GM19324 (cell line): Measurements from ENCODE around the gene PFKL.

ENCODE experiments used
- ATAC-seq: cut with Tn5 transposase; IDR thresholded peaks from one replicate; pipeline ENCODE4 v1.9.1; 2021; ENCODE audit warnings: mild to moderate bottlenecking, moderate library complexity; ENCODE audit not compliant: unreplicated experiment, low FRiP score

Gene PFKL

DNA sequence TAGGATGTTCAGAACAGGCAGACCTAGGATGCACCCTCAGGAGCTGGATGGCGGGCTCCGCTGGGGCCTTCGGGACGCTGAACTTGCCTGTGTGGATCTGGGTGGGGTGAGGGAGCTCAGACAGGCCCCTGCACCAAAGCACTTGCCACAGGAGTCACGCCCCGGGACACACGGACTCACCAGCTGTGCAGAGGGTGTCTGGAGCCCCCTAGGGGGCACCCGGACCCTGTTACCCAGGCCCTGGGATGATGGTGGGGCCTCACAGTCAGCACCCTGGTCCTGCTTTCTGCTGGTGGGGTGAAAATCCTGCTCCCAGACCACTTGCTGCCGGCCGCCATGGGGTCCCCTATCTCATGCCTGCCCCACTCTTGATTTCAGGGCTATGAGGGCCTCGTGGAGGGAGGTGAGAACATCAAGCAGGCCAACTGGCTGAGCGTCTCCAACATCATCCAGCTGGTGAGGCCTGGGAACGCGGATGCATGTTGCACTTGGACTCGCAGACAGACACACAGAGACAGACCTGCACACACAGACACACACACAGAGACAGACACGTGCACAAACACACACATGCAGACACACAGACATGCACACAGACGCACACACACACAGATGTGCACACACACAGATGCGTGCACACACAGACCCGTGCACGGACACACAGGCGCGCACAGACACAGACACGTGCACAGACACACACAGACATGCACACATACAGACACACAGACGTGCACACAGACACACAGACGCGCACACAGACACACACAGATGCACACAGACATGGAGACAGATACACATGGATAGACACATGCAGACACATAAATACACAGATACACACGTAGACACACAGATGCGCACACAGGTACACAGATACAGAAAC, 11.0 kb downstream of the PFKL start:
- no peak for ATAC-seq

DNA sequence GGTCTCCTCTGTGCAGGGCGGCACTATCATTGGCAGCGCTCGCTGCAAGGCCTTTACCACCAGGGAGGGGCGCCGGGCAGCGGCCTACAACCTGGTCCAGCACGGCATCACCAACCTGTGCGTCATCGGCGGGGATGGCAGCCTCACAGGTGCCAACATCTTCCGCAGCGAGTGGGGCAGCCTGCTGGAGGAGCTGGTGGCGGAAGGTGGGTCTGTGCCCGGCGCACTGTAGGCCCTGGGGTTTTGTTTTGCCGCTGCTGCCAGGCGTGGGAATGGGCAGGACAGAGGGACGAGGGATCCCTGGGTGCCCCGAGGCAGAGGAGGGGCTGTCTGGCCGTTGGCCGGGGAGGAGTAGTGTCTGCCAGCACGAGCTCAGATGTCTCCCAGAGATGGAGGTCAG, 12.2 kb downstream of the PFKL start:
- no peak for ATAC-seq

DNA sequence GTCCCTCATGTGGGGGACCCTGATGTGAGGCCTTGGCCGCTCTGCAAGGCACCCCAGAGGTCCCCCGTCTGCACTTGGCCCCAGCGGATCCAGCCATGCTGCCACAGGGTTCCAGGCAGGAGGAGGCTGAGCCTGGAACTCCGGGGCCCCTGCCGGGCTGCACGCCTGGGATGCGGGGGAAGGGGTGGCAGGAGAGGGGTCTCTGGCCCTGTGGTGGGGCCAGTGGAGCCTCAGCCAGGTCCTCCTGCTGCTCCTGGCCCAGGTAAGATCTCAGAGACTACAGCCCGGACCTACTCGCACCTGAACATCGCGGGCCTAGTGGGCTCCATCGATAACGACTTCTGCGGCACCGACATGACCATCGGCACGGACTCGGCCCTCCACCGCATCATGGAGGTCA, 12.9 kb downstream of the PFKL start:
- no peak for ATAC-seq

DNA sequence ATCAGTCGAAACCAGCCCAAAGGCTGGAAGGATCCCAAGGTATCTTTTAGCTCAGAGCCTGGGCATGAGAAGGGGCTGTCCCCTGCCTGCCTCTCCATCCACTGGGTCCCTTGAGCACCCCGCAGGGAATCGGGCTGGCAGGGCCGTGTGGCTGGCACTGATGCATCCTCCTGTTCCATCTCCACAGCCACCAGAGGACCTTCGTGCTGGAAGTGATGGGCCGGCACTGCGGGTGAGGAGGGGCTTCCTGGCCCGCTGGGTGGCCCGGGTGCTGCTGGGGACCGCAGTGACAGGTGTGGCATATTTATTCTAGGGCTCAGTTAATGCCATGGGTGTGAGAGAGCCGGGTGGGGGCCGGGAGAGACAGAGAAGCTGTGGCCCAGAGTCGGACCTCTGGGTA, 13.6 kb downstream of the PFKL start:
- ATAC-seq: no peak

DNA sequence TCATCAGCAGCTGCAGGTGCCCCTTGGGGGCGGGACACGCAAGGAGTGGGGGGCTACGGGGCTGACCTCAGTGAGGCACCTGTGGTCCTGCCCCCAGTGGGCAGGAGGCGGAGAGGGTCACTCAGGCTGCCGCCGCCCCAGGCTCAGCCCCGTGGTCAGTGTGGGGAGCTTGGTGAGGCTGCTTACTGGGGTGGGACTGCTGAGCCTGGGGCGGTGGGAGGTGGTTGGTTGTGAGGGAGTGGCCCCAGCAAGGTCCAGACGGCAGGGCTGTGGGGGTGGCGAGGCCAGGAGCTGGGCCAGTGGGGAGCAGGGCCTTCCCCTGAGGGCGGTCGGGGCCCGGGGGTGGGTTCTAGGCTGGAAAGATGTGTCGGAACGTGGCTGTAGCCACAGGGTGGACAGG, 14.3 kb downstream of the PFKL start:
- no peak for ATAC-seq

DNA sequence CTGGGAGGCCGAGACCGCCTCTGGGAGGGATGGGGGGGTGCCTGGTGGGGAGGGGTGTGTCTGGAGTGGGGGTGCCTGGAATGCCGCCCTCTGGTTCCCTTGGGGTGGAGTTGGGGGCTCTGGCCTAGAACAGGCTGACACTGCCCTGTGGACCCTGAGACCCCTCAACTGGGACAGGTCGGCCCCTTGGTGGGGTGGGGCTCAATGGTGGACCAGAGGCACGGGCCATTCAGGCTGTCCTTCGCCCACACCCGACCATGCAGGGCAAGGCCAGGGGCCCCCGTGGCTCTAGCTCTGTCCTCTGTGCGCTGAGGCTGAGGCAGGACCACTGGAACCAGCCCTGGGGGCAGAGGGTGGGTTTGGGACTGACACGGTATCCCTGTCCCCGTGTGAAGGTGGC, 14.7 kb downstream of the PFKL start:
- no peak for ATAC-seq

DNA sequence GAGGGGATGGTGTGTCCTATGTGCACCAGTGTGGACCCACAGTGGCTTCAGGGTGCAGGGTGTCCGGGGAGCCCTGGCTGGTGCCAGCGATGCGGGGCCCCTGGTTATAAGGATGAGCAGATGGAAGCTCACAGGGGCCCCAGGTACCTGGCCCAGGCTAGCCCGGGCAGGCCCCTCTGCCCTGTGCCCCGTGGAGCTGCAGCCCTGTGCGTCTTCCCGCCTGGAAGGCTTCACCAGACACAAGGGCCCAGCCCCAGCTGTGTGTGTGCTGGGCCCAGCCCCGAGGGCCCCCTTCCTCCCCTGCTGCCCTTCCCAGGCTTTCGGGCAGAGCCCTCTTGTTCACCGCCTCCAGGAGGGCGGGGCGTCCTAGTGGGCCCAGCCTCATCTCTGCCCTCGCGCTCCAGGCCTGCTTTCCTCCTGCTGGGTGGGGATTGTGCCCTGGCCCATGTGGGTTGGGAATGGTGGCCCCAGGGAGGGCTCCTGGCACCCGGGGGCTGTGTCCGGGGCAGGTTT, 15.9 kb downstream of the PFKL start:
- ATAC-seq: no peak

DNA sequence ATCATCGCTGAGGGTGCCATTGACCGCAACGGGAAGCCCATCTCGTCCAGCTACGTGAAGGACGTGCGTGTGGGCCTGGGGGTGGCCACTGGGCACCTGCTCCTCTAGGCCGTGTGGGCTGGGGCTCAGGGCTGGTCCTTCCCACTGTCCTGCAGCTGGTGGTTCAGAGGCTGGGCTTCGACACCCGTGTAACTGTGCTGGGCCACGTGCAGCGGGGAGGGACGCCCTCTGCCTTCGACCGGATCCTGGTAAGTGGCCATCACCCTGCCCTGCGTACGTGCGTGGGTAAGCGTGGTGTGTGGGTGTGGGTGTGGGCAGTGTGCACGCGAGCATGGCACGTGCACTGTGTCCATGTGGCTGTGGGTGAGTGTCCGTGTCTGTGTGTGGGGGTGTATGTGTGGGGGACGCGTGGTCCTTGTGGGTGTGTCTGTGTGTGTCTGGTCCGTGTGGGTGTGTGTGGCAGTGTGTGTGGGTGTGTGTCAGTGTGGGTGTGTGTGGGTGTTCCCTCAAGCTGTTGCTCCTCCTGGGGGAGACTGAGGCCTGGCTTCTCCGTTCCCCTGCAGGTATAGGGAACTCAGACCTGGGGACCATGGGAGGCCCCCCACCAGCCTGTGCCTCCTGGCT, 16.5 kb downstream of the PFKL start:
- no peak for ATAC-seq

DNA sequence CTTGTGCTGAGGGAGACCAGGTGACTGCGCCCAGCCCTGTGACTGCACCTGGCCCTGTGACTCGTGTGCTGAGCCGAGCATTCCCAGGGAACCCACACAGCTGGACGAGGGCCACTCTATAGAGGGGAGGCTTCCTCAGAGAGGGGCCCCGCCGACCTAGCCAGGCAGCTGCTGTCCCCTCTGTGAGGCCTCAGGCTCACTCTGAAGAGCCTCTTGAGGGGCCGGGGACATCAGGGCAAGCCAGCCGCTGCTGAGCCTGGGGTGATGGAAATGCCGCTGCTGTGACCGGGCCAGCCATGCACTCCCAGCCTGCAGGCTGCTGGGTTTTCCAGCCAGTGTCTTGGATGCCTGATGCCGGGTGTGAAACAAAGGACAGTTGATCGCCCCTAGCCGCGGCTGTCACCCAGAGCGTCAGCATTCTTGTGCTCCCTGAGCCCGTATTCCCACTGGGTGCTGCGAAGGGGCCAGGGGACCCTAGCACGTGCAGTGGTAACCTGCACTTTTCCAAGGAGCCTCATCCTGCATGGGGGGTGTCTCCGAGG, 17.5 kb downstream of the PFKL start:
- ATAC-seq: no peak

DNA sequence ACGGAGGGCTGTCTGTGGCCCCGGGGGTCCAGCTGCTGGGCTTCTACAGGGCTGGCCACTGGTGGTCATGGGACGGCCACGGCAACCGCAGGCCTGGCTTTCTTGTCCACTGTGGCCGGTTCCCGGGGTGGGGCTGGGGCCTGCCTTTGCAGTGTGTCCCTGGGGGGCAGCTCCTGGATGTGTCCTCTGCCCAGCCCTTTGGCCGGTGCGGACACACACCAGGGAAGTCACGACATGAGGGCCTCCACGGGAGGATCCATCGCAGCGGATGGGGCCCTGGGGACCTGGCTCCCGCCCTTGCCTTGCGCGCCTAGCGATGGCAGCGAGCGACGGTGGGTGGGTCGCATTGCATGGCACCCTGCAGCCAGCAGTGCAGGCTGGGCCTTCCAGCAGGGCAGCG, 18.0 kb downstream of the PFKL start:
- ATAC-seq: no peak

DNA sequence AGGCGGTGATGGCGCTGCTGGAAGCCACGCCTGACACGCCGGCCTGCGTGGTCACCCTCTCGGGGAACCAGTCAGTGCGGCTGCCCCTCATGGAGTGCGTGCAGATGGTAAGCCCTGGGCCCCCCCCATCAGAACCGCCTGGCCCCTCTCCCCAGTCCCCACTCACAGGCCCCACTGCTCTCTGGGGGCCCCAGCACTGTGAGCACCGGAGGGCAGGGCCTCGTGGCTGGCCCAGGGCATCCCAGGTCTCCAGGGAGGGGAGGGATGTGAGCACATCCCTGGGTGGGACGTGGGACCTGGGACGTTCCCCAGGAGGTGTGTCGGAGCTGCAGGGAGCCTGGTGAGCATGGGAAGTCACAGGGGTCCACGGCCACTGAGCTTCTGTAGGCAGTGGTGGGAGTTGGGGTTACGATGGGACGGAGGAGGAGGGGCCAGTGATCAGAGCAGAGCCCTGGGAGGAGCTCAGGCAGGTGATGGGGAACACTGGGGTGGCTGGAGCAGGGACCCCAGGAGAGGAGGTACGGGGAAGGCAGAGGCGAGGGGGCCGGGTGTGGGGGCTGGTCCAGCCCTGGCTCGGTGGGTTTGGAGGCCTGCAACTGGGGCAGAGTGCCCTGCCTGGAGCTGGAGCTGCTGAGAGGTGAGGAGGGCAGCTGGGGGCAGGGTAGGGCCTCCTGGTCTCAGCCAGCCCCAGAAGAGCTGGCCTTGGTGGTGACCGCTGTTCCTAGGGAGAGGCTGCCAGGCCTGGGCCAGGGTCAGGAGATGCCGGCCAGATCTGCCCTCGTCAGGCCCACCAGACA, 18.8 kb downstream of the PFKL start:
- ATAC-seq: no peak

DNA sequence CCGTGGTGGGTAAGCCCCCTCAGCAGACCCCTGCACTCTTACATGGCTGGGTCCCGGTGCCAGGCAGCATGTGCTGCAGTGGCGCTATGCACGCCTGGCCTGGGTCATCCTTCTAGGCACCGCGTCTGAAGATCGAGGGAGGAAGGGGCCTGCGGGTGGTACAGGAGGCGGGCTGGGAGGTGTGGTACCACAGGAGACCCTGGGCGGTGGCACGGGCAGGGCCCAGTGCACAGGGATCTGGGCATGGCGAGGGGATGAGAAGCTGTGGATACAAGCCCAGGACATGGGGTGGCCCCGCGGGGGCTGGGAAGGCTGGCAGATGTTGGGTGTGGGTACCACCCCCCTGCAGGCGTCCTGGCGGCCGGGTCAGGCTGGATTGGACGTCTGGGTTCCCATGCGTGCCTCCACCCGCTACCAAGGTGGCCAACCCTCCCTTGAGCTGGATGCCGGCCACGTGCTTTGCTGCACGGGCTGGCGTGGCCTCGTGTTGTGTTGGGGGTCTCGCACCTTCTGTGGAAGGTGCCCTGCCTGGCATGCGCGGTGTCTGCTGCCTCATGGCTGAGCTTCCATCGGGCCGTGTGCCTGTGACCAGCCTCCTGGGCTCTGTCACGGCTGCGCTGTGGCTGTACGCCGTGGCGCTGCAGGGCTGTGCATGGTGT, 19.7 kb downstream of the PFKL start:
- no peak for ATAC-seq

DNA sequence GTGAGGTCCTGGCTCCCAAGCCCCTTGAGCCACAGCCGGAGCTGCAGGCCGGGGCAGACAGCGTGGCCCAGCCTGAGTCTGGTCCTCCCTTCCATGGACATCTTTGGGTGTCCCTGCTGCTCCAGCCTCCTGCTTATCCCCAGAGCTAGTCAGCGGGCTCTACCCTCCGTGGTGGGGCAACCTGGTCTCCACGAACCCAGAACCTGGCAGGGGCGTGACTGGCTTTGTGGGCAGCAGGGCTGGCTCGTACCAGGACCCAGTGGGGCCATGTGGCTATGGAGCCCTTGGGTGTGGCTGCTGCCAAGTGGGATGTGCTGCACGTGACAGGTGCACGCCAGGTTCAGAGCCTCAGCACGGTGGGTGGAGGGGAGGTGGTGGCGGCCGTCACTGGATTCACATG, 21.0 kb downstream of the PFKL start:
- ATAC-seq: no peak

DNA sequence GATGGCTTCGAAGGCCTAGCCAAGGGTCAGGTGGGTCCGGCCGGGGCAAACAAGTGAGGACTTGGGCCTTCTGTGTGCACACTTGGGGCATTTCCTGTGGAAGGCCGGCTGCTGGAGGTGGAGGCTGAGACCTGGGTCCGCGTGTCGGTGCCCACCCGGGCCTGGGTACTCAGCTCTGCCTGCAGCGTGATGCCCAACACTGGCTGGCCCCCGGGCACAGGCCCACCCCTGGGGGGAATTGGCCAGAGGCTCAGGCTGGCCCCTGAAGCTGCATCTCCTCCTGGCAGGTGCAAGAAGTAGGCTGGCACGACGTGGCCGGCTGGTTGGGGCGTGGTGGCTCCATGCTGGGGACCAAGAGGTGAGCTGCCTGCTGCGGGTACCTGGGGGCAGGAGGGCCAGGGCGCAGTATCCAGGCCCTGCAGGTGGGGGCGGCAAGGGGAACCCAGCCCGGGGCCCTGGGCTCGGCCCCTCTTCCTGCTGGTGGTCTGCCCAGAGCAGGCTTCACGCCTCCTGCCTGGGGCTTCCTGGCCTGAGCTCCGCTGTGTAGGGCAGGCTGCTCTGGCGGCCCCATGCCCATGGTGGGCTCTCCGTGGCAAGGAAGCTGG, 22.1 kb downstream of the PFKL start:
- no peak for ATAC-seq

DNA sequence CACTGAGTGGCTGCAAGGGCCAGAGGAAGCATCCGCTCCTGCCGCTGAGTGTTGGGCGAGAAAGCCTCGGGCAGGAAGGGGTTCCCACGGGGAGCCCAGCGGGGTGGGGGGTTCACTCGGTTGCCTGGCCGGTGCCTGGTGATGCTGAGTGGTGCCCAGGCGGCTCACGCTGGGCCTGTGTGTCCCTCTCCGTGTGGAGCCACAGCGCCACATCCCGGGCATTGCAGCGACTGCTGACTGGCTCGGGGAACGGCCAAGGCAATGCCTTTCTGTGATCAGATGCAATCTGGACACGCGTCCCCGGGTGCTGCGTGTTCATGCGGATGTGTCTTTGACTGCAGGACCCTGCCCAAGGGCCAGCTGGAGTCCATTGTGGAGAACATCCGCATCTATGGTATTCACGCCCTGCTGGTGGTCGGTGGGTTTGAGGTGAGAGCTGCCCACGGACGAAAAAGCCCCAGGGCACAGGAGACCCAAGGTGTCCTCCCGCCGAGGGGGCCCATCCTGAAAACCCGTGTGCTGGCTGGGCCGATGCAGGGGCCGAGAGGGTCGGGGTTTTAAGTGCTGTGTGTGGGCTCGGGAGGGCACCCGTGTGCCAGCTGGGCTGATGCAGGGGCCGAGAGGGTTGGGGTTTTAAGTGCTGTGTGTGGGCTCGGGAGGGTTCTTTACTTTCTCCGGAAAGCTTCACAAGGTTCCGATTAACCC, 22.9 kb downstream of the PFKL start:
- ATAC-seq: no peak

DNA sequence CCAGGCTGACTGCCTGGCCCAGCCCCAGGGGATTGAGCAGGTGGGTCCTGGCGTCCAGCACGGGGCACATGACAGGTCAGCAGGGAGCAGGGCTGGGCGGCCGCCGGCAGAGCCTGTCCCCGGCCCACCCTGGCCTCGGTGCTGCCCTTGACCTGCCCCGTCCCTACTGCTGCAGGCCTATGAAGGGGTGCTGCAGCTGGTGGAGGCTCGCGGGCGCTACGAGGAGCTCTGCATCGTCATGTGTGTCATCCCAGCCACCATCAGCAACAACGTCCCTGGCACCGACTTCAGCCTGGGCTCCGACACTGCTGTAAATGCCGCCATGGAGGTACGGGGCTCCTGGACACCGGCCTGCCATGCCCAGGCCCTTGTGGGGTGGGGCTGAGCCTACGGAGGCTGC, 23.7 kb downstream of the PFKL start:
- ATAC-seq: no peak

DNA sequence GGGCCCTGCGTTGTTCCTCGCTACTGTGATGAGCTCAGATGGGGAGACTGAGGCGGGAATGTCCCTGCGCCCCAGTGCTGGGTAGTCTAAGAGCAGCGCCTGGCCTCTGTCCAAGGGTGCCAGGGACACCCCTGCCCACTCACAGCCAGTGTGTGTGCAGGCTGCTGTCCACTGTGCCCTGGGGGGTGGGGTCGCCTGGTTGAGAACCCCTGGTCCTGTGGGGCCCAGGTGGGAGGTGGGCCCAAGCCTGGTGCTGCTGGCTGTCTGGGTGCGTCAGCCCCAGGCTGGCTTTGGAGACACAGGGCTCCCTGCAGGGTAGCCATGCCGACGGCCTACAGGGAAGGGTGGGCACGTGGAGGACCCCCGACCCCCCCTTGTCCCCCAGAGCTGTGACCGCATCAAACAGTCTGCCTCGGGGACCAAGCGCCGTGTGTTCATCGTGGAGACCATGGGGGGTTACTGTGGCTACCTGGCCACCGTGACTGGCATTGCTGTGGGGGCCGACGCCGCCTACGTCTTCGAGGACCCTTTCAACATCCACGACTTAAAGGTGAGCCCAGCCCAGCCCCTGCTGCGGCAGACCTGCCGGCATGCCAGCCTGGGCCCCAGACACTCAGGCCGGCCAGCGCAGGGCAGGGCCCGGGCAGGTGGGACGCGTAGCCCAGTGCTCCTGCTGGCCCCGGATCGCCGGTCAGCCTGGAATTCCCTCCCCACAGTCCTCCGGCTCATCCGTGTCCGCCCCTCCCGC, 24.4 kb downstream of the PFKL start:
- ATAC-seq: no peak

DNA sequence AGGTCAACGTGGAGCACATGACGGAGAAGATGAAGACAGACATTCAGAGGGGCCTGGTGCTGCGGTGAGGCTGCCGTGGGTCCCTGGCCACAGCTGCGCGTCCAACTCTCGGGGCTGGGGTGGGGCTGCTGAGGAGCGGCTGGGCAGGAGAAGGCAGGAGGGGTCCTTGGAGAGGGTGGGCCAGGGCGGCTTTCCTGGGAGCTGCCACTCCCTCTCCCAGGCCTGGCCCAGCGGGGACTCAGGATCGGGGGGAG, 24.9 kb downstream of the PFKL start:
- ATAC-seq: no peak
